A549 (cell line): ENCODE results near the gene SEZ6L2. TPM values are rescaled to one million over a fixed set of nuclear protein-coding genes. Genes with fewer than 3 reads are reported as not detected.

Experiments
- ATAC-seq, 2 experiments: fragments of 200-7000 bp in 1 of 2; fragments of >200 bp in 1 of 2; cut with Nextera tagmentation in 1 of 2; cut with Tn5 transposase in 1 of 2; 3 replicates each; pipeline versions ENCODE4 v1.8.0 to v1.9.1; 2018 to 2020; ENCODE audit warnings: mild to moderate bottlenecking in 1 of 2, moderate library complexity in 1 of 2
- CTCF ChIA-PET: fragments of 300-600 bp; sonication (Branson Sonifier 250); formaldehyde crosslinking; extraction: SDS; loops from one replicate; lab custom pipeline; 2021; ENCODE audit warnings: antibody characterized with exemption, inconsistent platforms; lab: Yijun Ruan, JAX
- POLR2A ChIA-PET: fragments of 350-600 bp; formaldehyde crosslinking; extraction: SDS; loops from one replicate; lab custom pipeline; 2021; ENCODE audit warnings: antibody characterized with exemption, inconsistent platforms; lab: Yijun Ruan, JAX
- DNase-seq, 2 experiments: peaks; one replicate each; pipeline versions ENCODE4 v3.0.0 to v3.0.0-alpha.2; 2011 to 2016; ENCODE audit warnings: low read depth in 1 of 2, low spot score in 1 of 2
- FAIRE-seq: peaks from 2 replicates; lab custom pipeline; 2011; peaks lifted over from hg19 to GRCh38; lab: Jason Lieb, UNC
- H3K27ac ChIP-seq, 2 experiments: fragments of >200 bp; sonication (Bioruptor Twin); formaldehyde crosslinking; 3 replicates each; pipeline ENCODE4 v1.5.1; 2016 to 2017
- H3K4me1 ChIP-seq: fragments of >200 bp; sonication (Bioruptor Twin); formaldehyde crosslinking; 3 replicates; pipeline ENCODE4 v1.6.1; 2016
- H3K4me2 ChIP-seq: fragments of >200 bp; sonication (Bioruptor Twin); formaldehyde crosslinking; 3 replicates; pipeline ENCODE4 v1.6.1; 2016
- H3K4me3 ChIP-seq: fragments of >200 bp; sonication (Bioruptor Twin); formaldehyde crosslinking; 3 replicates; pipeline ENCODE4 v1.5.1; 2016
- H3K9me3 ChIP-seq: fragments of >200 bp; sonication (Bioruptor Twin); formaldehyde crosslinking; 3 replicates; pipeline ENCODE4 v1.6.1; 2016
- BCL3 ChIP-seq: fragments of >200 bp; sonication (Bioruptor Twin); formaldehyde crosslinking; IDR thresholded peaks from 3 replicates; pipeline ENCODE4 v1.6.1; 2016
- CBX8 ChIP-seq: fragments of 200-600 bp; sonication (generic); IDR thresholded peaks from 2 replicates; pipeline ENCODE4 v1.6.1; 2016
- CHD2 ChIP-seq: fragments of 150-350 bp; IDR thresholded peaks from 2 replicates; pipeline ENCODE4 v1.6.1; 2014; ENCODE audit warnings: low read length; ENCODE audit not compliant: partially characterized antibody
- CHD4 ChIP-seq: fragments of 200-600 bp; sonication (generic); IDR thresholded peaks from 2 replicates; pipeline ENCODE4 v1.6.1; 2016; ENCODE audit warnings: antibody characterized with exemption, mild to moderate bottlenecking, borderline replicate concordance
- E2F6 ChIP-seq: IDR thresholded peaks from 2 replicates; pipeline ENCODE4 v1.6.1; 2012; ENCODE audit warnings: low read depth, borderline replicate concordance
- ELK1 ChIP-seq: fragments of 150-350 bp; IDR thresholded peaks from 2 replicates; pipeline ENCODE4 v1.6.1; 2014; ENCODE audit warnings: low read depth, mild to moderate bottlenecking, low read length
- EP300 ChIP-seq, 2 experiments: fragments of >200 bp; sonication (Bioruptor Twin); formaldehyde crosslinking; IDR thresholded peaks; 2 replicates in 1 of 2; 3 replicates in 1 of 2; pipeline ENCODE4 v1.6.1; 2016 to 2017
- GATA3 ChIP-seq: IDR thresholded peaks from 2 replicates; pipeline ENCODE4 v1.6.1; 2012; ENCODE audit warnings: borderline replicate concordance
- HDAC2 ChIP-seq: fragments of 200-600 bp; sonication (generic); IDR thresholded peaks from 2 replicates; pipeline ENCODE4 v1.6.1; 2016
- HEYL ChIP-seq: fragments of 250-450 bp; sonication (Bioruptor Pico); IDR thresholded peaks from 2 replicates; pipeline ENCODE4 v1.8.0; 2021; ENCODE audit warnings: mild to moderate bottlenecking, moderate library complexity
- HOXA7 ChIP-seq: fragments of 250-450 bp; sonication (Bioruptor Pico); IDR thresholded peaks from 2 replicates; pipeline ENCODE4 v1.5.0; 2020; ENCODE audit warnings: mild to moderate bottlenecking, moderate library complexity
- HOXB13 ChIP-seq: fragments of 250-450 bp; sonication (Bioruptor Pico); IDR thresholded peaks from 2 replicates; pipeline ENCODE4 v1.5.0; 2020; ENCODE audit warnings: low read depth, mild to moderate bottlenecking, moderate library complexity
- JUNB ChIP-seq: fragments of >200 bp; sonication (Bioruptor Twin); formaldehyde crosslinking; IDR thresholded peaks from 2 replicates; pipeline ENCODE4 v1.6.1; 2016
- KDM1A ChIP-seq: fragments of 200-600 bp; sonication (generic); IDR thresholded peaks from 2 replicates; pipeline ENCODE4 v1.6.1; 2016; ENCODE audit warnings: low read depth, mild to moderate bottlenecking
- KDM5A ChIP-seq: fragments of 200-600 bp; sonication (generic); IDR thresholded peaks from 2 replicates; pipeline ENCODE4 v1.6.1; 2016; ENCODE audit warnings: antibody characterized with exemption, mild to moderate bottlenecking
- MAZ ChIP-seq: fragments of 150-350 bp; IDR thresholded peaks from 2 replicates; pipeline ENCODE4 v1.6.1; 2014; ENCODE audit warnings: antibody characterized with exemption, low read depth, low read length, borderline replicate concordance
- MYC ChIP-seq: IDR thresholded peaks from 2 replicates; pipeline ENCODE4 v1.6.1; 2012; ENCODE audit warnings: mild to moderate bottlenecking, inconsistent platforms, low read length, improper control_type of control experiment, borderline replicate concordance
- NPAS2 ChIP-seq: fragments of 250-450 bp; sonication (Bioruptor Pico); IDR thresholded peaks from 2 replicates; pipeline ENCODE4 v1.8.0; 2022; ENCODE audit warnings: mild to moderate bottlenecking, moderate library complexity, borderline replicate concordance
- PBX3 ChIP-seq: IDR thresholded peaks from 2 replicates; pipeline ENCODE4 v1.6.1; 2012
- POLR2A ChIP-seq: IDR thresholded peaks from 2 replicates; pipeline ENCODE4 v1.6.1; 2012; ENCODE audit warnings: mild to moderate bottlenecking, low read length
- POLR2AphosphoS2 ChIP-seq: conservative IDR thresholded peaks from 2 replicates; pipeline ENCODE4 v1.6.1; 2012; ENCODE audit warnings: low read length, improper control_type of control experiment, inconsistent platforms
- RAD21 ChIP-seq, 2 experiments: fragments of >200 bp in 1 of 2; sonication (Bioruptor Twin) in 1 of 2; formaldehyde crosslinking in 1 of 2; IDR thresholded peaks in 1 of 2; conservative IDR thresholded peaks in 1 of 2; 2 replicates in 1 of 2; 3 replicates in 1 of 2; pipeline ENCODE4 v1.6.1; 2012 to 2018; ENCODE audit warnings: inconsistent platforms in 1 of 2
- RARB ChIP-seq: fragments of 250-450 bp; sonication (Bioruptor Pico); IDR thresholded peaks from 2 replicates; pipeline ENCODE4 v1.8.0; 2021; ENCODE audit warnings: mild to moderate bottlenecking, moderate library complexity
- RCOR1 ChIP-seq: fragments of 150-350 bp; IDR thresholded peaks from 2 replicates; pipeline ENCODE4 v1.6.1; 2014; ENCODE audit warnings: antibody characterized with exemption, low read length, low read depth
- RNF2 ChIP-seq: fragments of 200-600 bp; sonication (generic); IDR thresholded peaks from 2 replicates; pipeline ENCODE4 v1.6.1; 2016; ENCODE audit warnings: low read depth, mild to moderate bottlenecking, antibody characterized with exemption, moderate library complexity, borderline replicate concordance
- SREBF2 ChIP-seq: fragments of 450-650 bp; IDR thresholded peaks from 2 replicates; pipeline ENCODE4 v1.6.1; 2014; ENCODE audit warnings: mild to moderate bottlenecking, moderate library complexity
- TFCP2L1 ChIP-seq: fragments of 250-450 bp; sonication (Bioruptor Pico); IDR thresholded peaks from 2 replicates; pipeline ENCODE4 v1.5.0; 2021; ENCODE audit warnings: mild to moderate bottlenecking
- ZFP36 ChIP-seq: fragments of 450-650 bp; IDR thresholded peaks from 2 replicates; pipeline ENCODE4 v1.6.1; 2014; ENCODE audit warnings: borderline replicate concordance; ENCODE audit not compliant: partially characterized antibody
- ZNF302 ChIP-seq: fragments of 250-450 bp; sonication (Bioruptor Pico); IDR thresholded peaks from 2 replicates; pipeline ENCODE4 v1.9.0; 2021; ENCODE audit warnings: inconsistent platforms, mild to moderate bottlenecking, moderate library complexity
- WGBS: methylation state at CpG from one replicate; pipeline ENCODE4 v1.1.6; 2017; ENCODE audit errors: missing lambda C conversion rate; 5-methylcytosine and 5-hydroxymethylcytosine counted together
- polyA plus RNA-seq, 4 experiments: library from polyadenylated mRNA; depleted of rRNA in 3 of 4; stranded (reverse); fragments of >200 nt; fragmentation: RNase III in 1 of 4; extraction: RNeasy Plus Mini Kit Qiagen cat#74134 plus additional on column Dnase treatment in 1 of 4; gene quantifications; 2 replicates in 3 of 4; 3 replicates in 1 of 4; pipeline ENCODE4 v1.2.3, GENCODE V29; 2011 to 2017

The SEZ6L2 gene
- polyA plus RNA-seq, 2 of the 4 experiments (the other 2 are of a cell fraction), result 4.3 to 11.4 TPM

- FAIRE-seq, result no peak
- peaks cover 19% of the 10 kb centered on the region for H3K4me1 ChIP-seq
- DNase-seq, result no peak
- CTCF ChIA-PET, result interaction anchor here (0.7 to 2.5 kb wide), 9 partner anchors 9 to 161 kb away, joined by 3 to 9 read pairs (median 5); partner anchors contain the start of genes C16orf92, DOC2A and MVP
- POLR2A ChIA-PET, result interaction anchor here (0.6 kb wide), 1 partner anchor 68 kb away, joined by 3 read pairs; no protein-coding TSS in a partner anchor
- H3K9me3 ChIP-seq, result no peaks in the 10 kb centered on the region
- 57% methylated on average over 9 of the region's 9 CpGs for WGBS
- H3K4me2 ChIP-seq, result no peak overlapping the region; the same call in 2 of the 3 replicates
- no peak overlapping the region for H3K4me3 ChIP-seq
- H3K27ac ChIP-seq, result peak overlapping the region in 1 of 2 experiments; percentile 88; a peak in 2 of 6 replicates
- ATAC-seq, result no peak
- no peak for TF ChIP-seq KDM1A
- TF ChIP-seq JUNB, result no peak
- no peak for TF ChIP-seq CHD4
- no peak for TF ChIP-seq HDAC2
- no peak for TF ChIP-seq POLR2AphosphoS2
- TF ChIP-seq MYC, result no peak
- no peak for TF ChIP-seq CBX8
- no peak for TF ChIP-seq HEYL
- no peak for TF ChIP-seq NPAS2 (CRISPR knock-in tag)
- TF ChIP-seq SREBF2, result no peak
- TF ChIP-seq, all 56 proteins: peak for 0
Observed at GRCh38 chr16:29864205-29864604, 35.1 kb downstream of the SEZ6L2 start.

- TF ChIP-seq EP300 (IDR thresholded peaks at IDR 0.05) (no peak), POLR2AphosphoS2 (no peak), RCOR1 (no peak), RAD21 (conservative IDR thresholded peaks at IDR 0.05 in 1 of 2, IDR thresholded peaks at IDR 0.05 in 1 of 2) (0 out of 5 replicates have a peak, but pooled peaks of 1 of the 2 experiments have one; percentile 7), CHD2 (peak; percentile 1)
- ChIA-PET POLR2A (interaction anchor here (1.2 kb wide), 1 partner anchor 36 kb away, joined by 6 read pairs; the partner anchor contains the start of genes ASPHD1 and SEZ6L2), CTCF (interaction anchor here (0.7 to 2.6 kb wide), 22 partner anchors 10 to 168 kb away, joined by 3 to 15 read pairs (median 5); partner anchors contain the start of genes C16orf92, DOC2A, MVP and TLCD3B)
- Histone ChIP-seq H3K4me1 (peaks cover 19% of the 10 kb centered on the region), H3K27ac (peak overlapping the region; percentile 88 to 97), H3K9me3 (no peaks in the 10 kb centered on the region), H3K4me3 (no peak overlapping the region), H3K4me2 (peak overlapping the region; percentile 92)
- no peak for DNase-seq
- 39% methylated on average over 16 of the region's 16 CpGs for WGBS
- no peak for ATAC-seq
- FAIRE-seq, result no peak
Observed at GRCh38 chr16:29863669-29863984, 35.7 kb downstream of the SEZ6L2 start.

GRCh38 chr16:29862884-29863668, 36.3 kb downstream of the SEZ6L2 start, which contains the start of gene CDIPT:
Gene CDIPT, minus strand, starts transcription at chr16:29863226. Its CDS starts 369 bp downstream, at chr16:29862857.
- FAIRE-seq (no peak), DNase-seq (peak; percentile 84 to 99), ATAC-seq (peak; percentile 96 to 98)
- Histone ChIP-seq H3K4me2 (peak within 1 kb of the TSS; percentile 92), H3K9me3 (no peaks in the 10 kb centered on the region), H3K4me1 (peaks cover 15% of the 10 kb centered on the region), H3K27ac (peak within 1 kb of the TSS; percentile 88 to 97), H3K4me3 (peak within 1 kb of the TSS; percentile 76)
- ChIA-PET CTCF (interaction anchor here (0.7 to 2.6 kb wide), 22 partner anchors 9 to 169 kb away, joined by 3 to 15 read pairs (median 5); partner anchors contain the start of genes C16orf92, DOC2A, MVP and TLCD3B), POLR2A (interaction anchor here (1.2 kb wide), 1 partner anchor 37 kb away, joined by 6 read pairs; the partner anchor contains the start of genes ASPHD1 and SEZ6L2)
- 1% methylated on average over 44 of the region's 57 CpGs for WGBS
- no peak for TF ChIP-seq ZNF302
- no peak for TF ChIP-seq RNF2
- TF ChIP-seq HOXB13, result no peak
- TF ChIP-seq CBX8, result no peak
- TF ChIP-seq E2F6, result no peak
- TF ChIP-seq RARB (CRISPR knock-in tag), result no peak
- TF ChIP-seq BCL3, result peak; percentile 48; the same call in 1 of the 3 replicates
- peak; percentile 55 for TF ChIP-seq POLR2A
- TF ChIP-seq HOXA7 (CRISPR knock-in tag), result no peak
- TF ChIP-seq MAZ, result 0 out of 2 replicates have a peak, but pooled peaks have one; percentile 64
- no peak for TF ChIP-seq HDAC2
- TF ChIP-seq SREBF2, result no peak
- TF ChIP-seq ZFP36, result no peak
- TF ChIP-seq TFCP2L1 (CRISPR knock-in tag), result no peak
- TF ChIP-seq ELK1, result no peak
- peak; percentile 13 to 37; a peak in 4 of 5 replicates for TF ChIP-seq RAD21 (conservative IDR thresholded peaks at IDR 0.05 in 1 of 2, IDR thresholded peaks at IDR 0.05 in 1 of 2)
- TF ChIP-seq GATA3, result peak; percentile 85
- TF ChIP-seq JUNB, result no peak
- TF ChIP-seq PBX3, result 0 out of 2 replicates have a peak, but pooled peaks have one; percentile 13
- peak; percentile 39; the same call in 1 of the 2 replicates for TF ChIP-seq KDM5A
